Globus pallidus (tissue), 1 donor: ENCODE data around the gene PROSER1.
"Not testable (repeated sequence)": the region's sequence is repeated elsewhere in the genome, so short reads cannot be mapped to it uniquely, and the experiment has no call there.

Experiments used
- DNase-seq: peaks from one replicate; pipeline ENCODE4 v3.0.0-alpha.2; 2015; ENCODE audit warnings: low spot score

The PROSER1 gene

DNA sequence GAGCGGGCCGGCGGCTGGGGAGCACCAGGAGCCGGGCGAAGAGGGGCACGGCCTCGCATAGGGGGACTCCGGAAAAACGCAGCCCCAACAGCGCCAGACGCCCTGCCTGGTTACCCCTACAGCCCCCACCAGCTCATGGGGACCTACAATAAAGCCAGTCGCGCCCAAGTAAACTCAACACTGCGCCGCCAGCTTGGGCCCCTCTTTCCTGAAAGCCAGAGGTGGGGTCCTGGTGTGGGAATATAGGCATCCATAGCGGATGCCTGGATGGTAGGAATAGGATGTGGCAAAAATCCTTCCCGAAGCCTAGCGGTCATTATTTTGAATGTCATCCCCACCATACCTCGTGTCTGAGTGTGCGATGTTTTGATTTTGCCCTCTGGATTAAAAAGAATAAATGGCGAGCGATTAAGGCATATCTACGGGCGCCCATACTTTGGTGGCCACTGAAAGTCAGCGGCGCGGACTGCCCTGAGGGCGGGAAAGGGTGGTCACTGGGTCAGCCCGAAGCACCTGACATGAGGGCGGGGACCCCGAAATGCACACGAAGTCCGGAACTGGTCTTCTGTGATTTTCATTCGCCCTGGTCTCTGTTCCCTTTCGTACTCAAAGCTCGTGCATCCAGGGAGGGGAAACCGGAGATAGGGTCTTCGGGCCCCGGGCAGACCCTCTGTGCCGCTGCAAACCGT is at the start of gene PROSER1, which contains the start of gene NHLRC3:
Gene PROSER1, minus strand, starts transcription at position 210 of the 689 bp plus-strand sequence. CDS start 847 bp downstream, outside the sequence.
Gene NHLRC3, plus strand, starts transcription at position 577 of the 689 bp plus-strand sequence. CDS start 184 bp downstream, outside the sequence.
- DNase-seq, result peak; percentile 98

DNA sequence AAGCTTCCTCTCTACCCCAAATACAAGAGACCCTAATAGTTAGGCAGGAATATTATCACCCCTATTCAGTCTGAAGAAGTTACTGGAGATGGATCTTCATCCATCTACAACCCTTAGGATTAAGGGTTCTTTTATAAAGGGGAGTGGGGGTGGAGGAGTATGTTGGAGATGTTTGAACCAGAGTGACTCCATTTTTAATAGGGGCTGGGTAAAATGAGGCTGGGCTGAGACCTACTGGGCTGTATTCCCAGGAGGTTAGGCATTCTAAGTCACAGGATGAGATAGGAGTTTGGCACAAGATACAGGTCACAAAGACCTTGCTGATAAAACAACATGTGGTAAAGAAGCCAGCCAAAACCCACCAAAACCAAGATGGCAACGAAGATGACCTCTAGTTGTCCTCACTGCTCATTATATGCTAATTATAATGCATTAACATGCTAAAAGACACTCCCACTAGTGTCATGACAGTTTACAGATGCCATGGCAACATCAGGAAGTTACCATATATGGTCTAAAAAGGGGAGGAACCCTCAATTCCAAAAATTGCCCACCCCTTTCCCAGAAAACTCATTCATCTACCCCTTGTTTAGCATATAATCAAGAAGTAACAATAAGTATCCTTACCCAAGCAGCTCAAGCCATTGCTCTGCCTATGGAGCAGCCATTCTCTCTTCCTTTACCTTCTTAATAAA is 48.5 kb upstream of the PROSER1 start:
- not testable (repeated sequence) for DNase-seq

DNA sequence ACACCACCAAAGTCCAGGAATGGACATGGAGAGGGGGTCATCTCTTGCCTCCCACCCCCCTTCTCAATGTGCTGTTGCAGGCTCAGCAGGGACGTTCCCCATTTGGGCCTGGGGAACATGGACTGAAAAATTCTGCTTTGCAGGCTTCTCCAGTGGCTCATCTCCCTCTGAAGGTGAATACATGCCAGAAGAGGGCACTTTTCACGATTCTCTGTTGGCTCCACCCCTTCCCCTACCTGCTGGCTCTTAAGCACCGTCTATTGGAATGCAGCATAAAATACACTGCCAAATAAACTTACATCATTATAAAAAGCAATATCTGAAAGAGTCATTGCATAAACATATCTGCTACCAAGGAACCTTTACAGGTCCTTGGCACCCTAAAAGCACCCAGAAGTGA is 36.1 kb upstream of the PROSER1 start:
- no peak for DNase-seq

DNA sequence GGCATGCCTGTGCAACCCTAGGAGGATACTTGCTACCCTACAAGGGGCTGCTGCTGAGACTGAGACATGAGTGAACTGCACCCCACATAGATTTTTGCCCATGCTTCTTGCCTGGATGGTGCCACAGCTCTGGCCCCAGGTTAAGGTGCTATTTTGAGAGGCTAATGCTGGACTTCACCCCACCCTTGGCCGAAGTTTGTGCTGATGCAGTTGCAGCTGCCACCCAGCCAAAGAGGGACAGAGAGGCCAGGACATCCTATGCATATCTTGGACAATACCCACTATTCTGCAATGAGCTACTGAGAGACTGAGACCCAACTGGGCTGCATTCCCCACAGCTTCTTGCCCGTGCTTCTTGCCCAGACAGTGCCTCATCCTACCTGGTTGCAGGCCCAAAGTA is 35.0 kb upstream of the PROSER1 start:
- no peak for DNase-seq

DNA sequence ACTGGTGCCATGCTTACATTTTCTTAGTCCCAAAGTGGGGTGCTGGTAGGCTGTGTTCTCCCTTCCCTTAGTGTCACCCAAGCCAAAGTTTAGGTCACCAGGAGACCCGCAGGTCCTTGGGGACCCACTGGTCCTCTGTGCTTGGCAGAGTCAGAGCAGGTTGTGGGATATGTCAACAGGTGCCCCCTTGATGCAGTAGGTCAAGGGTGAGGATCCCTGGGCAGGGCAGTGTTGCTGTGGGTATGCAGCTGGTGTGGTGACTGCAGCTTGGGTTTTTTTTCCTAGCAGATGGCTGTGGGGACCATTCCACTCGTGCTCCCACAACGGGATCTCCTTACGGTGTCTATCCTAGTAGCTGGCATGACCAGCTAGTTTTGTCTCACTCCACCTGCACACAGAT is 24.1 kb upstream of the PROSER1 start:
- DNase-seq, result no peak

DNA sequence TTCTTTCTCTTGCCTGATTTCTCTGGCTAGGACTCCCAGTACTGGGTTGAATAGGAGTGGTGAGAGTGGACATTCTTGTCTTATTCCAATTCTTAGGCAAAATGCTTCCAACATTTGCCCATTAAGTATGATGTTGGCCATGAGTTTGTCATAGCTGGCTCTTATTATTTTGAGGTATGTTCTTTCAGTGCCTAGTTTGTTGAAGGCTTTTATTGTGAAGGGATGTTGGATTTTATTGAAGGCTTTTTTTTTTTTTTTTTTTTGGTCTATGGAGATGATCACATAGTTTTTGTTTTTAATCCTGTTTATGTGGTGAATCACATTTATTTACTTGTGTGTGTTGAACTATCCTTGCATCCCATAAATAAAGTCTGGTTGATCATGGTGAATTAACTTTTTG is 20.2 kb upstream of the PROSER1 start:
- no peak for DNase-seq

DNA sequence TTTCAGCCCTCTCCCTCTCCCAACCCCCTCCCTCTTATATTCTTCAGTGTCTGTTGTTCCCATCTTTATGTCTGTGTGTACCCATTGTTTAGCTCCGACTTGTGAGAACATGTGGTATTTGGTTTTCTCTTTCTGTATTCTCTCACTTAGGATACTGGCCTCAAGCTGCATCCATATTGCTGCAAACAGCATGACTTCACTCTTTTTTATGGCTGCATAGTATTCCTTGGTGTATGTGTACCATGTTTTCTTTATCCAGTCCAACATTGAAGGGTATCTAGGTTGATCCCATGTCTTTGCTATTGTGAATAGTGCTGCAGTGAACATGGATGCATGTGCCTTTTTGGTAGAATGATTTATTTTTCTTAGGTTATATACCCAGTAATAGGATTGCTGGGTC is 18.1 kb upstream of the PROSER1 start:
- no peak for DNase-seq

DNA sequence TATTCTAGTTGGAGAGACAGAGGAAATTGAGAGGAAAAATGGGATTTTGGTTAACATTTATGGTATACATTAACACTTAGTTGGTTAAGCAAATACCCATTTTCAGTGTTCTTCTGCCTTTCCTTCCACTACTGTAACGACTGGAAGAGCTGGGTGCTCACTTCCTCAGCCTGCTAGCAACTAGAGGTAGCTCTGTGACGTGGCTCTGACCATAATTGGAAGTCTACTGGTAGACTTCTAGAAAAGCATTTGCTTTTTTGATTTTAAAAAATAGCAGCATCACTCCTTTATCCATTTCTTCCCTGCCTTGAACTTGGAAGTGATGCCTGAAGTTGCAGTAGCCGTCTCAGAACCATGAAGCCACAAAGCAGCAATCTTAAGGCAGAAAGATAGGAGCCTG is 16.2 kb upstream of the PROSER1 start:
- peak; percentile 57 for DNase-seq

DNA sequence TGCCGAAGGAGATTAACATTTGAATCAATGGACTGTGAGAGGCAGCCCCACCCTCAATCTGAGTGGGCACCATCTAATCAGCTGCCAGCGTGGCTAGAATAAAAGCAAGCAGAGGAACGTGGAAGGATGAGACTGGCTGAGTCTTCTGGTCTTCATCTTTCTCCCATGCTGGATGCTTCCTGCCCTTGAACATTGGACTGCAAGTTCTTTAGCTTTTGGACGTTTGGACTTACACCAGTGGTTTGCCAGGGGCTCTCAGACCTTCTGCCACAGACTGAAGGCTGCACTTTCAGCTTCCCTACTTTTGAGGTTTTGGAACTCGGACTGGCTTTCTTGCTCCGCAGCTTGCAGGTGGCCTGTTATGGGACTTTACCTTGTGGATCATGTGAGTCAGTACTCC is 15.1 kb upstream of the PROSER1 start:
- no peak for DNase-seq

DNA sequence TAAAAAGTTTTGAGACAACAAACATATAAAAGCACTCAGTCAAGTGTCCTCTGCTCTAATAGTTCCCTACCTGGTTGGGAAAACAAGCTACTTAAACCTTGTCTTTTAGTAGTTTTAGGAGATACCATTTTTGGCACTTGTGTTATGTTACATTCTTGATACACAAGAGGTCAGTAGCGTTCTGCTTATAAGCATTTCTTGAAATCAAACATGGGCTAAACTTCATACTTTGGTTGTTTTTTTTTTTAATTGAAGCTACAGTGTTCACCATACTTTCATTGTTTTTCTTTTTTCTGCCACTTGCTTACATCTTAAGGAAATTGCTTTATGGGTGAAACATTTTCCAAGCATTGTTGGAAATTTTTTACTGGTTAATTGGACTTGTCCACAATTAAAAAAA is 13.3 kb upstream of the PROSER1 start:
- DNase-seq, result peak; percentile 73

DNA sequence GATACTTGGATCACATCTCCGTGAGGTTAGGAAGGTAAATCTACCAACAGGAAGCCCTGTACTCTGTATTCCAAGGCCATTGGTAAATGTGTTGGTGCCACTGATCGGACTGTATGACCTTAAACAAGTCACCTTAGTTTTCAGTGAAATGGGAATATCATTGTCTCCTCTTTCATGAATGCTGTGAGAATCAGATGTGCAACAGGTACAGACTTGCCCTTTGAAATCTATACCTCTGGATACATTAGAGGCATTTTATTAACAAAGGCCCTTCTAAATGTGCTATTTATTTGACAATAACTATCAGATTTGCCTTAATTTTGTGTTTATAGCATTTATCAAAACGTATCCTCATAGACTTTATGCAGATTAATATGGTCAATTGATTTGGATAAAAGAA is 11.4 kb upstream of the PROSER1 start:
- no peak for DNase-seq

DNA sequence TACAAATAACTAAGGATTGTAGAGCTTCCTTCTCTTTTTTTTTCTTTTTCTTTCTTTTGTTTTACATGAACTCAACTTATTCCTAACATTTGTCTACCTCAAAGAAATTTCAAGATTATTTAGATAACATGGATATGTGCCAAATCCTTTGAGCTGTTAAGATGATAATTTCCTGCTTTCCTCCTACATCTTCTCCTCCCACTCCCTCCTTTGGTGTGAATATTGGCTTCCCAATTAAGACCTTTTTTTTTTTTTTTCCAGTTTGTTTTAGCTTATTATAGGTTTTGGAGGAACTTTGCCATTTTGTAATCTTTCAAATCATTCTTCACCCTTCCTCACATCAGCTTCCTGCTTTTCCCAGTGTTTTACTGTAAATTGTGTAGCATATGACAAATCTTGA is 10.9 kb upstream of the PROSER1 start:
- no peak for DNase-seq

DNA sequence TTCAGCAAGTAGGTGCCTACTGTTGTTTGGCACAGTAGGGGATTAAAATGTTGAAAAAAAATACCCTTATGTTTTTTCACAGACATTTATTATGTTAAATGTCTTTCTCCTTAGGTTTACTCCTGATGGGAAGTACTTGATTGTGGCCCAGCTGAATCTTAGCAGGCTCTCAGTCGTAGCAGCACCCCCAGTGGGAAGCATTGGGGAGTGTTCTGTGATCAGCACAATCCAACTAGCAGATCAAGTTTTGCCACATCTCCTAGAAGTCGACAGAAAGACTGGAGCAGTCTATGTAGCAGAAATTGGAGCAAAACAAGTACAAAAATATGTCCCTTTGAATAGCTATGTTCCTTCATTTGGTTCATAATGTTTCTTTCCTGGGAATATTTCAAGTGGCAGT is 9.7 kb upstream of the PROSER1 start:
- no peak for DNase-seq

DNA sequence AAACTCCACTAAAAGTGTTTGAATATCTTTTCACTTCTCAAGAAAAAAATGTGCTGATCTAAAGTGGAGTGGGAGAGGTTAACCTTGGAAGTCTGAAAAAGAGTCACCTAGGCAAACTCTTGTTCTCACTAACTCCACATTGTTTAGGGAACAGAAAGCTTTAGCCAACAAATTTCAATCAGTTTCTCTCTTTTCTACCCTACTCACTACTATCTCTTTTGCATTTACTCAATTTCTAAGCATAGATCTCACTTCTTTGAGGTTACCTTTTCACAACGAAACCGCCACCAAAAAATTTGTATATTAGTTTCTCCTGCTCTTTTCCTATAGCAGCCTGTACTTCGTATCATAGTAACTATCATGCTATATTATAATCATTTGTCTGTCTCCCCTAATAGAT is 6.6 kb upstream of the PROSER1 start:
- DNase-seq, result no peak

DNA sequence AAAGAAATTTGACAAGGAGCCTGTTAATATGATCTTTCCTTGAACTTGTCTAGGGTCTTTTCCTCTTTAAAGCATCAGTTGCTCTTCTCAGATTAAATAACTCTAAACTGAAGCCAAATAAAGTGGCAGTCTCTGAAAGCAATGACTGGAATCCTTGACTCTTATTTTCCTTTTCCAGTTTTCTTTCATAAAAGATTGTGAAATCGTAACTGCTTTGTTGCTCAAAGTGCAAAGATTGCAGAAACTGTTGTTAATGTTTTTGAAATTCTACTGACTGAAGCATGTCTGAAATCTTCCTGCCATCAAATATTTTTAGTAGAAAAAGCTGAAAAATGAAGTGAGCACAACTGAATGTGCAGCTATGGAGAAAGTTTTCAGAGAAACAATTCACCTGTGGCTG is 2.3 kb upstream of the PROSER1 start:
- DNase-seq, result no peak

DNA sequence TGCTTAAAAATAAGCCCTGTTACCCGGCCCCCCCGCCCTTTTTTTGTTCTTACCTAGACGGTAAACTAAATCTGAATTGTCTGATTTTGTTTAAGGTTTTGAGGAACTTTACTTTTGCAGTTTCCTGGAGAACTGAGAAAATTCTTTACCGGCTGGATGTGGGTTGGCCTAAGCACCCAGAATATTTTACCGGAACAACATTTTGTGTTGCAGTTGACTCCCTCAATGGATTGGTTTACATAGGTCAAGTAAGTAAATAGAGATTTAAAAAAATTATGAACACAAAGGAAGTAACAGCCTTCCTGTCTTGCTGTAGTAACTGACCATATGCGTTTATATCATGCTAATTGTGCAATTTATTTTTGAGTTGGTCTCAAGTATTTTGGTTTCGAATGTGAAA is 1.2 kb upstream of the PROSER1 start:
- DNase-seq, result no peak

DNA sequence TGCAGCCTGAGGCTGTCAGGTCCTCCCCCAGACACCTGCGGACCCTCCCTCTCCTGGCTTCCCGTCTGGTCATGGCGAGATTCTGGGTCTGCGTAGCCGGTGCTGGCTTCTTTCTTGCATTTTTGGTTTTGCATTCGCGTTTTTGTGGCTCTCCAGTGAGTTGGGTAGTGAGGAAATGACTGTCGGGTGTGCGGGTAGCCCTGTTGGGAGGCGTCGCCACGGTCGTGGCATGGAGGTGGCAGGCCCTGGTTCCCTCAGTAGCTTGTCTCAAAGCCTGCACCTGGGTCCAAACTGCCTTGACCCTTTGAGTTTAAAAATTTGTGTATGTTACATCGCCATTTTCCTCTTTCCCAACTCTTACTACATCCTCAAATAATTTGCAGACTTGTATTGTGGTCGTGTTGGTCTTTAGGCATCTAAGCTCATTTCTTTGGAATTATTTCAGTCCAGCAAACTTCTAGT is 711 bp upstream of the PROSER1 start:
- DNase-seq, result no peak

DNA sequence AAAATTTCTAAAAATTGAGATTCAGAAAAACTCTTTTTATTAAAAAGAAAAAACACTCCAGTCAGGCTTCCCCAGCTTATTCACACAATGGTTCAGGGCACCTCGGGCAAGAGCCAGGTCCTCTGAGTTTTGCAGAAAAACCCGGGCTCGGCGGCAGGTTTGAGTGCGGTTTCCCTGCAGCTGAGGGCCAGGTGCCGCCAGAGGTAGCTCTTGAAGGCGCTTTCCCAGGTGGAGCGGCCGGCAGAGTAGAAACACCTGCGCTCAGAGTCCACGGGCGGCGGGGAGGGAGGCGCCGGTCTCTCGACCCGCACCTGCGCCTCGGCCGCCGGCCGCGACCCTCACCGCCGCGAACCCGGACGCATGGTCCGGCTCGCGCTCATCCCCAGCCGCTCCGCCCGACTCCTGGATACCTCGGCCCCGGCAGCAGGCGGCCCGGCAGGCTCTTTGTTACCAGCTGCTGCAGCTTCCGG is 444 bp downstream of the PROSER1 start:
- no peak for DNase-seq

DNA sequence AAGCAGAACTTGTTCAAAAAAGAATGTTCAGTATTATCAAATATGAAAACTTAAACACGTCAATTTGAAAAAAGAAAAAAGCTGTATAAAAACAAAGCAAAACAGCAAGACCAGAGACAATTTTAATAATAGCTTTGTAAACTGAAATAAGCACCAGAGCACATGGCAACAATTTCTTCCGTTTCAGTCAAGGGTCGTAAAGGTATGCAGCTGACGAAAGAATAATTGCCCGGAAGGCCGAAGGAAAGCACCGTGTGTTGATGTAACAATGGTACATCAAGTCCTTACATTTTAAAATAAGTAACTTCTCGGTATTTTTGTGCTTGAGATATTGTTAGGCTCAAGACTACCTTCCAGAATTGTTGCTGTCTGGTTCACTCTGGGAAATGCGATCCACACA is 1.7 kb downstream of the PROSER1 start:
- DNase-seq, result no peak

DNA sequence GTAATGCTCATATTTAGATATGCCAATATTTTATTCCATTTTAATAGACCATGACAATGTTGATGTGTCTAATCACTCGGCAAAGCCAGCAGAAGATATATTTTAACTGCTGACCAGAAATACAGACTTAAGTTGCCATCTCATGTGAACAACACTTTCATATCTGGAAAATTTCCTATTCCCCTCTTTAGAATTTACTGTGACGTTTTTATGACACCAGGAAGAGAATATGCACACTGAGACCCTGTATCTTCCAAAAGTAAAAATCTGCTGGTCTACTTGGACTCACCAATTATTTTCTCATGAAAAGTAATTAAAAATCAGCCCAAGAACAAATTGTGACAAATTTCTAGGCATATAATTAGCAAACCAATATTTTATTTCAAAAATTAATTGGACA is 2.1 kb downstream of the PROSER1 start:
- no peak for DNase-seq

DNA sequence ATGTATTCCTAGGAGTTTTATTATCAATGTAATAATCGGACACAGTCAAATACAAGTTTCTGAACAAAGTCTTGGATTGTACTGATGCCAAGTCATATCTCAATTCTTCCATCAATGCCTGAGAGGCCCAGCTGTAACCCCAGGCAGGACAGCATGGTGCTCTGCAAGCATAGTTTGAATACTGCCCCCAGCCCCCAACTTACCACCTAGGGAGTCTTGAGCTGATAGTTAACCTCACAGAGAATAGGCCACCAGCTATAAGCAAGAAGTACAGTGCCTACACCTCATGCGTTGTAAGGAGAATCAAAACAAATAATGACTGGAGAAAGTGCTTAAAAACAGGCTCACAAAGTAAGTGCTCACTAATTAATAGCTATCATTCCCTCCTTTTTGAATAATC is 2.7 kb downstream of the PROSER1 start:
- DNase-seq, result no peak

DNA sequence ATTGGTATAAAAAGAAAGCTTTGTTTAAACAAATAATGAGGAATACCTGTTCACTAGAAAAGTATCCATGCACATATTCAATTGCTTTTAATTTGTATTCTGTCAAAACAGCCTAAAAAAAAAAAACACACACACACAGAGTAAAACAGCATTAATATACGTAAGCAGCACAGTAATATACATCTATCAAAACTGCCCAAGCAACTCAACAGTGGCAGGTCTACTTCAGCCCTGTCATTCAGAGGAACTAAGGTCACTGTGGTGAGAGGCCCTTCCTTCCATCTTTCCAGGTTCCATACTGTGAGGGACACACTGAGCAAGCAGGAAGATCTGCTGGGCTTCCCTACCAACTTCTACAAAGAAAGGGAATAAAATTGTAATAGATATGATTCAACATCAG is 3.8 kb downstream of the PROSER1 start:
- DNase-seq, result no peak

DNA sequence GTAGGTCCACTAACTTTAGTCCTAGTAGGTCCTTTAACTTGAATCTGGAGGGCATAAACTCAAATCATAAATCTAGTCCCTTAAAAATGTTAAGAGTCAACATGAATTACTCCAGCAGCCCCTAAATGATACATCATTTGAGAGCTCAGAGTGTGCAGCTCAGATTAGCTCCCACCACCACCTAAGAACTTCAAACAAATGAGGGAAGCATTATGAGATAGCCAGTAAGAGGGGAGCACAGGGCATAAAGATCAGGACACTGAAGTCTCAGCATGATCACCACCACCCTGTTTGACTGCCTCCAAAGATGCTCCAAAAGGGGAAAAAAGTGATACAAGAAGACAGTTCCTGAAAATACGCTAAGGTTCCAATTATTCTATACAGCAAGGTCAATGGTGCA is 5.7 kb downstream of the PROSER1 start:
- no peak for DNase-seq

DNA sequence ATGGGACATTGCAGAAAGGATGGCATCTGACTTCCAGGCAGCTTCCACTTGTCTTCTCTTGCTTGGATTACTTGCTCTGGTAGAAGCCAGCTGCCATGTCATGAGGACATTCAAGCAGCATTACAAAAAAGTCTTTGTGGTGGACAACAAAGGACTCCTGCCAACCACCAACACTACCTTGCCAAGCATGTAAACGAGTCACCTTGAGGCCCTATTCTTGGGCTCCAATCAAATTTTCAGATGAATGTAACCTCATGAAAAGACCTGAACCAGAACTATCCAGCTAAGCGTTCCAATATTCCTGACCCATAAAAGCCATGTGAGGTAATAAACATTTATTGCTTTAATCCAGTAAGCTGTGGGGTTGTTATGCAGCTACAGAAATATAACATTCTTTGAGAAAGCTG is 12.5 kb downstream of the PROSER1 start:
- DNase-seq, result no peak
